Caco-2 (cell line): ENCODE data around the gene GJA5. TPM values are rescaled to one million over a fixed set of nuclear protein-coding genes. Genes with fewer than 3 reads are reported as not detected.
"Not testable (repeated sequence)": the region's sequence is repeated elsewhere in the genome, so short reads cannot be mapped to it uniquely, and the experiment has no call there.

Source experiments
- BruUV-seq: library from RNA; stranded (reverse); fragments of 400-500 nt; replicated peaks from 2 replicates; lab custom pipeline; 2021; lab: Mats Ljungman, UMichigan
- CTCF ChIA-PET: fragments of 300-600 bp; sonication (Branson Sonifier 250); formaldehyde crosslinking; loops from one replicate; lab custom pipeline; 2022; ENCODE audit warnings: antibody characterized with exemption; lab: Charles Lee
- POLR2A ChIA-PET: fragments of 300-600 bp; sonication (Branson Sonifier 250); formaldehyde crosslinking; loops from one replicate; lab custom pipeline; 2022; ENCODE audit warnings: antibody characterized with exemption; lab: Charles Lee
- DNase-seq, 2 experiments: peaks; one replicate each; pipeline versions ENCODE4 v3.0.0 to v3.0.0-alpha.2; 2020 to 2022
- H3K27me3 ChIP-seq: replicated peaks from 2 replicates; pipeline ENCODE4 v1.6.0; 2011; ENCODE audit warnings: low read length; ENCODE audit not compliant: control insufficient read depth, insufficient read depth
- H3K36me3 ChIP-seq: 2 replicates; pipeline ENCODE4 v1.5.1; 2011; ENCODE audit warnings: low read length; ENCODE audit not compliant: control insufficient read depth, insufficient read depth
- H3K4me1 ChIP-seq: fragments of 250-450 bp; sonication (Bioruptor Pico); 2 replicates; pipeline ENCODE4 v1.5.1; 2020; ENCODE audit warnings: mild to moderate bottlenecking
- H3K4me3 ChIP-seq: 2 replicates; pipeline ENCODE4 v1.5.1; 2011; ENCODE audit warnings: low read depth, mild to moderate bottlenecking, control low read depth, low read length
- H3K9me3 ChIP-seq: fragments of 250-450 bp; sonication (Bioruptor Pico); 2 replicates; pipeline ENCODE4 v1.5.1; 2020; ENCODE audit warnings: mild to moderate bottlenecking, moderate library complexity
- H3K27ac Mint-ChIP-seq: one replicate; pipeline ENCODE4 v1.8.0; 2022; ENCODE audit warnings: mixed read lengths; ENCODE audit not compliant: unreplicated experiment
- H3K27me3 Mint-ChIP-seq: one replicate; pipeline ENCODE4 v1.8.0; 2022; ENCODE audit warnings: mixed read lengths; ENCODE audit not compliant: insufficient read depth, unreplicated experiment
- H3K36me3 Mint-ChIP-seq: one replicate; pipeline ENCODE4 v1.8.0; 2022; ENCODE audit warnings: mild to moderate bottlenecking, mixed read lengths; ENCODE audit not compliant: insufficient read depth, unreplicated experiment
- H3K4me1 Mint-ChIP-seq: one replicate; pipeline ENCODE4 v1.8.0; 2022; ENCODE audit warnings: low read depth, mixed read lengths; ENCODE audit not compliant: unreplicated experiment
- H3K4me3 Mint-ChIP-seq: one replicate; pipeline ENCODE4 v1.8.0; 2022; ENCODE audit warnings: mild to moderate bottlenecking, moderate library complexity, mixed read lengths; ENCODE audit not compliant: unreplicated experiment
- H3K9me3 Mint-ChIP-seq: one replicate; pipeline ENCODE4 v1.8.0; 2022; ENCODE audit warnings: mixed read lengths; ENCODE audit not compliant: unreplicated experiment
- CTCF ChIP-seq, 2 experiments: fragments of 200-600 bp in 1 of 2; IDR thresholded peaks; 1 replicate in 1 of 2; 2 replicates in 1 of 2; pipeline versions ENCODE4 v1.5.1 to v1.8.0; 2011 to 2022; ENCODE audit warnings: antibody characterized with exemption in 1 of 2, control low read depth in 1 of 2, inconsistent platforms in 1 of 2, low read depth in 1 of 2, low read length in 1 of 2, mild to moderate bottlenecking in 1 of 2, moderate library complexity in 1 of 2; ENCODE audit not compliant: insufficient read depth in 1 of 2, severe bottlenecking in 1 of 2, unreplicated experiment in 1 of 2
- intact Hi-C: fragments of 100-400 bp; cut with micrococcal nuclease; formaldehyde crosslinking; loops from one replicate; pipeline ENCODE4 v1.10.0; 2022; ENCODE audit not compliant: unreplicated experiment
- total RNA-seq: library from RNA; stranded (reverse); gene quantifications from 2 replicates; pipeline ENCODE4 v1.2.3, GENCODE V29; 2022

Gene GJA5
- total RNA-seq, 1 experiment from 2014 or later: 0.75 TPM

- POLR2A ChIA-PET: no interaction called here
- peaks cover 28% of the 10 kb centered on the region for H3K9me3 Mint-ChIP-seq
- intact Hi-C loops: no loop called here
Observed at GRCh38 chr1:147735423-147735822, 25.0 kb downstream of the GJA5 start.

GRCh38 chr1:147734291-147734841 is 26.0 kb downstream of the GJA5 start:
- H3K27me3 Mint-ChIP-seq, H3K36me3 ChIP-seq, H3K27me3 ChIP-seq, H3K9me3 ChIP-seq, POLR2A ChIA-PET, H3K4me3 Mint-ChIP-seq, H3K4me3 ChIP-seq, BruUV-seq, H3K36me3 Mint-ChIP-seq, intact Hi-C loops, CTCF ChIA-PET: not testable (repeated sequence)
- peaks cover 14% of the 10 kb centered on the region for H3K4me1 ChIP-seq
- H3K27ac Mint-ChIP-seq: peak overlapping the region; percentile 59
- DNase-seq: peak; percentile 36 to 39
- H3K4me1 Mint-ChIP-seq: peaks cover 23% of the 10 kb centered on the region
- peaks cover 28% of the 10 kb centered on the region for H3K9me3 Mint-ChIP-seq

More at GRCh38 chr1:147735423-147735822, 25.0 kb downstream of the GJA5 start:
- no peak for TF ChIP-seq CTCF (IDR thresholded peaks at IDR 0.05; ENCODE audit: insufficient read depth in 1 of 2, low read depth in 1 of 2, low read length in 1 of 2, severe bottlenecking in 1 of 2, unreplicated experiment in 1 of 2)
- no peaks in the 10 kb centered on the region for H3K36me3 Mint-ChIP-seq
- CTCF ChIA-PET: no interaction called here
- Histone ChIP-seq H3K4me1 (peaks cover 14% of the 10 kb centered on the region), H3K36me3 (no peaks in the 10 kb centered on the region), H3K4me3 (no peak overlapping the region), H3K27me3 (no peaks in the 10 kb centered on the region), H3K9me3 (no peaks in the 10 kb centered on the region; the same call in 1 of the 2 replicates)
- H3K4me3 Mint-ChIP-seq: no peak overlapping the region
- no peak for DNase-seq
- H3K27ac Mint-ChIP-seq: peak overlapping the region; percentile 59
- no peaks in the 10 kb centered on the region for H3K27me3 Mint-ChIP-seq
- no TSS peak for BruUV-seq
- peaks cover 23% of the 10 kb centered on the region for H3K4me1 Mint-ChIP-seq

- intact Hi-C loops: loop anchor here (5.0 kb wide), 1 partner anchor 78 kb away; no protein-coding TSS in a partner anchor
- H3K4me1 ChIP-seq: peaks cover 30% of the 10 kb centered on the region
- H3K36me3 ChIP-seq: no peaks in the 10 kb centered on the region
- H3K36me3 Mint-ChIP-seq: no peaks in the 10 kb centered on the region
- no peak overlapping the region for H3K27ac Mint-ChIP-seq
- H3K27me3 Mint-ChIP-seq: no peaks in the 10 kb centered on the region
- BruUV-seq: no TSS peak
- H3K4me3 ChIP-seq: no peak overlapping the region
- TF ChIP-seq CTCF (IDR thresholded peaks at IDR 0.05; ENCODE audit: insufficient read depth in 1 of 2, low read depth in 1 of 2, low read length in 1 of 2, severe bottlenecking in 1 of 2, unreplicated experiment in 1 of 2): no peak
- DNase-seq: no peak
- ChIA-PET CTCF (interaction anchor here (0.7 to 0.8 kb wide), 2 partner anchors 163 to 242 kb away, joined by 3 to 4 read pairs; no protein-coding TSS in a partner anchor), POLR2A (no interaction called here)
- no peaks in the 10 kb centered on the region for H3K27me3 ChIP-seq
- peaks cover 25% of the 10 kb centered on the region for H3K4me1 Mint-ChIP-seq
- no peak overlapping the region for H3K4me3 Mint-ChIP-seq
- H3K9me3 Mint-ChIP-seq: peaks cover 18% of the 10 kb centered on the region
- H3K9me3 ChIP-seq: no peaks in the 10 kb centered on the region; the same call in 1 of the 2 replicates
Observed at GRCh38 chr1:147729315-147729714, 31.1 kb downstream of the GJA5 start.
